Sigmoid colon (tissue), 7 donors: ENCODE data around the gene ADGRG6. TPM values are rescaled to one million over a fixed set of nuclear protein-coding genes. Genes with fewer than 3 reads are reported as not detected.

Experiments used
- DNase-seq: peaks from one replicate; pipeline ENCODE4 v3.0.0-alpha.2; 2019
- H3K27ac ChIP-seq, 4 donors: fragments of 200-600 bp; sonication (generic); one replicate each; pipeline ENCODE4 v1.5.1; 2016 to 2019; ENCODE audit warnings: mild to moderate bottlenecking in 1 of 4
- H3K27me3 ChIP-seq, 3 donors: fragments of 200-600 bp; sonication (generic); one replicate each; pipeline ENCODE4 v1.5.1; 2019; ENCODE audit warnings: mild to moderate bottlenecking in 1 of 3
- H3K36me3 ChIP-seq, 4 donors: fragments of 200-600 bp; sonication (generic); one replicate each; pipeline ENCODE4 v1.5.1; 2016 to 2019
- H3K4me1 ChIP-seq, 4 donors: fragments of 200-600 bp; sonication (generic); one replicate each; pipeline ENCODE4 v1.5.1; 2017 to 2019
- H3K4me3 ChIP-seq, 4 donors: fragments of 200-600 bp; sonication (generic); one replicate each; pipeline ENCODE4 v1.5.1; 2017 to 2019; ENCODE audit warnings: mild to moderate bottlenecking in 2 of 4, moderate library complexity in 1 of 4
- H3K9me3 ChIP-seq, 4 donors: fragments of 200-600 bp in 3 of 4; sonication (generic) in 3 of 4; one replicate each; pipeline versions ENCODE4 v1.5.1 to v1.6.1; 2013 to 2019
- EP300 ChIP-seq, 4 donors: sonication (generic); formaldehyde crosslinking; IDR thresholded peaks; one replicate each; pipeline ENCODE4 v1.6.1; 2017; ENCODE audit warnings: antibody characterized with exemption in 4 of 4
- POLR2A ChIP-seq, 2 donors: fragments of 450-650 bp; IDR thresholded peaks; one replicate each; pipeline ENCODE4 v1.6.1; 2016; ENCODE audit warnings: antibody characterized with exemption in 2 of 2, mild to moderate bottlenecking in 2 of 2, moderate library complexity in 2 of 2
- POLR2AphosphoS5 ChIP-seq, 4 donors: sonication (generic); formaldehyde crosslinking; IDR thresholded peaks; one replicate each; pipeline ENCODE4 v1.6.1; 2017; ENCODE audit warnings: antibody characterized with exemption in 4 of 4
- WGBS, 2 donors: extraction: QIAGEN DNeasy Blood & Tissue Kit; methylation state at CpG; one replicate each; pipeline ENCODE4 v1.1.7; 2013; 5-methylcytosine and 5-hydroxymethylcytosine counted together
- intact Hi-C: fragments of 100-400 bp; cut with DNase I; formaldehyde crosslinking; loops from one replicate; pipeline ENCODE4 v1.15.1; 2023
- polyA plus RNA-seq, 3 donors: library from polyadenylated mRNA; stranded (reverse); fragments of 200-250 nt; gene quantifications; one replicate each; pipeline ENCODE4 v1.2.3, GENCODE V29; 2013
- total RNA-seq, 4 donors: library from RNA; depleted of rRNA; stranded (reverse); fragments of >200 nt; gene quantifications; one replicate each; pipeline ENCODE4 v1.1.0, GENCODE V29; 2016
- TF ChIP-seq, protein P1 (sequence below), 4 experiments: fragments of 450-650 bp in 3 of 4; fragments of 200-600 bp in 1 of 4; IDR thresholded peaks; one replicate each; pipeline ENCODE4 v1.5.1; 2016 to 2019; ENCODE audit warnings: antibody characterized with exemption in 4 of 4, mild to moderate bottlenecking in 3 of 4, moderate library complexity in 2 of 4
- donor health status: healthy with polysubstance abuse.
- donor health status: Bipolar disorder and iron deficiency.
- donor health status: healthy.

The ADGRG6 gene
- total and polyA plus RNA-seq, 7 donors: 0.60 to 17.6 (median 12.6) TPM

DNA sequence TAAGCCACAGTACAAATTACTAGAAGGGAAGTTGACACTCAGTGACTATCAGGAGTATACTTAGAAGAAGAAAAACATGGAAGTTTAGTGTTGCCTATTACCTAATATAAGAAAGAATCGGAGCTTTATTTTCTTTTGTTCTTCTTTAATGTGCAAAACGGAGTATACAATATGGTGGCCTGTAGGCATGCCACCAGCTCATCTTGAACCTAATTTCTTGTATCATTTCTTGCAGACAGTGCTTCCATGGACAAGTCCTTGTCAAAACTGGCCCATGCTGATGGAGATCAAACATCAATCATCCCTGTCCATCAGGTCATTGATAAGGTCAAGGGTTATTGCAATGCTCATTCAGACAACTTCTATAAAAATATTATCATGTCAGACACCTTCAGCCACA, 141.3 kb downstream of the ADGRG6 start:
- Histone ChIP-seq H3K4me1 (no peaks in the 10 kb centered on the region), H3K4me3 (no peak overlapping the region), H3K27ac (no peak overlapping the region), H3K9me3 (no peaks in the 10 kb centered on the region), H3K36me3 (no peaks in the 10 kb centered on the region), H3K27me3 (no peaks in the 10 kb centered on the region)
- WGBS, 2 donors: 97 to 98% methylated on average over 2 of the region's 2 CpGs
- no peak for DNase-seq
- intact Hi-C loops: no loop called here
- TF ChIP-seq POLR2A (IDR thresholded peaks at IDR 0.05): no peak
- TF ChIP-seq, protein P1, sequence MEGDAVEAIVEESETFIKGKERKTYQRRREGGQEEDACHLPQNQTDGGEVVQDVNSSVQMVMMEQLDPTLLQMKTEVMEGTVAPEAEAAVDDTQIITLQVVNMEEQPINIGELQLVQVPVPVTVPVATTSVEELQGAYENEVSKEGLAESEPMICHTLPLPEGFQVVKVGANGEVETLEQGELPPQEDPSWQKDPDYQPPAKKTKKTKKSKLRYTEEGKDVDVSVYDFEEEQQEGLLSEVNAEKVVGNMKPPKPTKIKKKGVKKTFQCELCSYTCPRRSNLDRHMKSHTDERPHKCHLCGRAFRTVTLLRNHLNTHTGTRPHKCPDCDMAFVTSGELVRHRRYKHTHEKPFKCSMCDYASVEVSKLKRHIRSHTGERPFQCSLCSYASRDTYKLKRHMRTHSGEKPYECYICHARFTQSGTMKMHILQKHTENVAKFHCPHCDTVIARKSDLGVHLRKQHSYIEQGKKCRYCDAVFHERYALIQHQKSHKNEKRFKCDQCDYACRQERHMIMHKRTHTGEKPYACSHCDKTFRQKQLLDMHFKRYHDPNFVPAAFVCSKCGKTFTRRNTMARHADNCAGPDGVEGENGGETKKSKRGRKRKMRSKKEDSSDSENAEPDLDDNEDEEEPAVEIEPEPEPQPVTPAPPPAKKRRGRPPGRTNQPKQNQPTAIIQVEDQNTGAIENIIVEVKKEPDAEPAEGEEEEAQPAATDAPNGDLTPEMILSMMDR (IDR thresholded peaks at IDR 0.05): no peak
- TF ChIP-seq EP300 (IDR thresholded peaks at IDR 0.05): no peak
- no peak for TF ChIP-seq POLR2AphosphoS5 (IDR thresholded peaks at IDR 0.05)

DNA sequence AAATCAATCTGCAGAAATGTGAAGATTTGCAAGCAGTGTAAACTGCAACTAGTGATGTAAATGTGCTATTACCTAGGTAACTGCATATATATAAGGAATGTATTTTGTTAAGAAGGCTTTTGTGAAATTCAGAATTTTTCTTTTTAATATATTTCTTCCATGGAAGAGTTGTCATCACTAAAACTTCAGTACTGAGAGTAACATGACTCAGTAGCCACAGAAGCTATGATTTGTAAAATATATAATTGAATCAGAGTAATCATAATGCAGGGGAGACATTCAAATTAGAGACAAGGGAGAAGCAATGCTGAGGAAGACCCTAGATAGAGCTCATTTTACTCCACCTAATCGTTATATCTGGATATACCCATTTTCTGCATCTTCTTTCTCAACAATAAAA, 141.7 kb downstream of the ADGRG6 start:
- Histone ChIP-seq H3K27me3 (no peaks in the 10 kb centered on the region), H3K4me1 (no peaks in the 10 kb centered on the region), H3K4me3 (no peak overlapping the region), H3K27ac (no peak overlapping the region), H3K36me3 (no peaks in the 10 kb centered on the region), H3K9me3 (no peaks in the 10 kb centered on the region)
- no peak for DNase-seq
- TF ChIP-seq POLR2AphosphoS5 (IDR thresholded peaks at IDR 0.05): no peak
- TF ChIP-seq EP300 (IDR thresholded peaks at IDR 0.05): no peak
- no peak for TF ChIP-seq POLR2A (IDR thresholded peaks at IDR 0.05)
- TF ChIP-seq, protein P1 (IDR thresholded peaks at IDR 0.05): no peak
- intact Hi-C loops: no loop called here
- 83 to 92% methylated on average over 1 of the region's 1 CpG for WGBS, 2 donors

DNA sequence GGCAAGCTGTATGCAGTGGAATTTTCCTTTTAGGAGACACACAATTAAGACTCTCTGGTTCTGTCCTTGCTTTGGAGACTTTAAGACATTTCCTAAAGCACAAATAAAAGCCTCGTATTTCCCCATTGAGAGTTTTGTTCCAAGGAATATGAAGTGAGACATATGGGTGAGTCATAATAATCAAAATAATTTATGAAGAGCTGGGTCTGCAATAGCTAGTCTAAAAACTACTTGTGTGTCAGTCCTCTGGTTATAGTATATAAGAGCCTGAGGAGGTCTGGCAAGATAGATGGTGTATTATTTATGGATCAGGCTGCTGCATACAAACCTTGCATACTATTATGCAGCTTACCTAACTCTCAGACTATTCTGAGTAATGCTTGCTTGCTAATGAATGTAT, 142.6 kb downstream of the ADGRG6 start:
- Histone ChIP-seq H3K4me1 (no peaks in the 10 kb centered on the region), H3K27me3 (no peaks in the 10 kb centered on the region), H3K4me3 (no peak overlapping the region), H3K9me3 (no peaks in the 10 kb centered on the region), H3K36me3 (no peaks in the 10 kb centered on the region), H3K27ac (no peak overlapping the region)
- WGBS, 2 donors: 65 to 78% methylated on average over 1 of the region's 1 CpG
- no peak for DNase-seq
- no peak for TF ChIP-seq POLR2A (IDR thresholded peaks at IDR 0.05)
- TF ChIP-seq, protein P1 (IDR thresholded peaks at IDR 0.05): no peak
- no peak for TF ChIP-seq EP300 (IDR thresholded peaks at IDR 0.05)
- no peak for TF ChIP-seq POLR2AphosphoS5 (IDR thresholded peaks at IDR 0.05)
- intact Hi-C loops: no loop called here

DNA sequence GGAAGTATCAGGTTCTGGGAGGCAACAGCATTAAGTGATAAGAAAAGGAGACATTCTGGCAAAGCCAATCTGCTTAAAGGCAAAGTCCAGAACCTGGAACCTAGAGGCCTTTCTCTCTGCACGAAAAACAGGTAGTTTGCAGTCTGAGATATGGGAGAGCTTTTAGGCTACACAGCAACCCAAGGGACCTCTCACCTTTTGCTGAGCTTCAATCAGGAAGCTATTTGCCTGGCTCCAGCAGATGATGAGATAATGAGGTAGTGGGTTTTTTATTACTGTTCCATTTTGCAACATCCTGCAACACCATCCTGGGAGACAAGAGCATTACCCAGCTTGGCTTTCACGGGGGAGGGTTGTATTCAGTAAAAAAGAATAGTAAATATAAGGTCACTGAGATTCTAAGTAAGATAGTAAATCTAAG, 143.1 kb downstream of the ADGRG6 start:
- Histone ChIP-seq H3K4me1 (no peaks in the 10 kb centered on the region), H3K27ac (no peak overlapping the region), H3K36me3 (no peaks in the 10 kb centered on the region), H3K4me3 (no peak overlapping the region), H3K9me3 (no peaks in the 10 kb centered on the region), H3K27me3 (no peaks in the 10 kb centered on the region)
- WGBS, 2 donors: 57 to 75% methylated on average over 2 of the region's 2 CpGs
- no peak for DNase-seq
- intact Hi-C loops: no loop called here
- TF ChIP-seq POLR2A (IDR thresholded peaks at IDR 0.05): no peak
- no peak for TF ChIP-seq POLR2AphosphoS5 (IDR thresholded peaks at IDR 0.05)
- TF ChIP-seq EP300 (IDR thresholded peaks at IDR 0.05): no peak
- TF ChIP-seq, protein P1 (IDR thresholded peaks at IDR 0.05): no peak

DNA sequence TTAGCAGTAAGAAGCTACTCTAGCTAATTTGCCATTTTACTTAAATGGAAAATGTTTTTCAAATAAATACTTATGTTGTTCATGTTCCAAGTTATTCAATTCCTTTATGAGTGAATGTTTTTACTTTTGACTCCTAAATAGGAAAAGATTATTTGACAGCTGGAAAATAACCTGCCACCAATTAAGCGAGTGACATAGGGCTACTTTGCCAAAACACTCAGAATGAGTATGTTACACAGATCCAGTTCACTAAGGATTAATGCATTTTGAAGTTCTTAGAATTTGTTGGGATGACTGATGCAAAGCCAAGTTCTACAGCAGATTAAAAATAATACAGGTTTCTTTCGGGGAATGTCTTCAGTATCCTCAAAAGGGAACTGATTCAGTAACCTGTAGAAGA, 144.4 kb downstream of the ADGRG6 start:
- no peaks in the 10 kb centered on the region for H3K36me3 ChIP-seq
- intact Hi-C loops: no loop called here
- no peaks in the 10 kb centered on the region for H3K27me3 ChIP-seq
- H3K4me1 ChIP-seq: no peaks in the 10 kb centered on the region
- H3K9me3 ChIP-seq: no peaks in the 10 kb centered on the region
- H3K27ac ChIP-seq: no peak overlapping the region
- TF ChIP-seq EP300 (IDR thresholded peaks at IDR 0.05) (no peak), POLR2A (IDR thresholded peaks at IDR 0.05) (no peak), POLR2AphosphoS5 (IDR thresholded peaks at IDR 0.05) (no peak)
- TF ChIP-seq, protein P1 (IDR thresholded peaks at IDR 0.05): no peak
- no peak for DNase-seq
- no peak overlapping the region for H3K4me3 ChIP-seq
- 89 to 96% methylated on average over 2 of the region's 2 CpGs for WGBS, 2 donors
